ENCODE data around the gene P4HB.
"Not testable (repeated sequence)": the region's sequence is repeated elsewhere in the genome, so short reads cannot be mapped to it uniquely, and the experiment has no call there.

The P4HB gene

DNA sequence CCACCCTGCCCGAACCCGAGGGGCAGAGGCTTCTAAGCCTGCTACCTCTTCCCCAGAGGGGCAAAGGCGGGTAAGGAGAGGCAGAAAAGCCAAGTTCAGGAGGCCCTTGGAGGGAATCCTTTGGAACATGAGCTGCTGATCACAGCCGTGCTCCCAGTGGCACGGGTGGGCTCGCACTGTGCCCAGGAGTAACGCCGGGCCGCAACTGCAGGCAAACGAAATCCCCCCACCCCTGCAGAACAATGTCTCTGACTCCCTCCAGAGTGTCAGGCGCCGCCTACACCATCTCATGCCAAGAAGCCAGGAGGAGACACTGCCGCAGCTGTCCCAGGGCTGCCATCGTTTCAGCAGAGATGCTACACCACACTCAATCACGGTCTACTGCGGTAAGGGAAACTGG lies 8.9 kb downstream of the P4HB start:
- H3K9ac ChIP-seq (ENCODE audit: low read depth, low read length): no peak overlapping the region
- H3K9me3 ChIP-seq (ENCODE audit: control insufficient read depth, insufficient read depth, low read length): no peaks in the 10 kb centered on the region
- no peaks in the 10 kb centered on the region for H3K4me1 ChIP-seq (ENCODE audit: insufficient read depth, low read length)
- H3K36me3 ChIP-seq (ENCODE audit: insufficient read depth, low read length): peaks cover 53% of the 10 kb centered on the region

DNA sequence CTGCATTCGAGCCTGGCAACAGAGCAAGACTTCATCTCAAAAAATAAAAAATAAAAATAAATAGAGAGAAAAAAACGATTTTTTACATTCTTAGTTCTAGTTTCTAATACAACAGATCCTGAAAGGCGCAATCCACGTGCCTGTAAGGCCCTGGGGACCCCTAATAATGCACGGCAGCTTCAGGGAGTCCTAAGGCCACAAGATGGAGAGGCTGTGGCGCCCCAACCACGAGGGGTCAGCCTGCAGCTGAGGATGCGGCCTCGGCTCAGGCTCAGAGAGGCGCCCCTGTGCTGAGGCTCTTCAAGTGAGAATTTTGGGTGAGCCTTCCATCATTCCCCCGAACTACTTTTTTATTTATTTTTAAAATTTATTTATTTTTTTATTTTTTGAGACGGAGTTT lies 10.9 kb downstream of the P4HB start:
- H3K36me3 ChIP-seq (ENCODE audit: insufficient read depth, low read length): peaks cover 59% of the 10 kb centered on the region
- H3K9ac ChIP-seq (ENCODE audit: low read depth, low read length): no peak overlapping the region
- no peaks in the 10 kb centered on the region for H3K9me3 ChIP-seq (ENCODE audit: control insufficient read depth, insufficient read depth, low read length)
- no peaks in the 10 kb centered on the region for H3K4me1 ChIP-seq (ENCODE audit: insufficient read depth, low read length)

DNA sequence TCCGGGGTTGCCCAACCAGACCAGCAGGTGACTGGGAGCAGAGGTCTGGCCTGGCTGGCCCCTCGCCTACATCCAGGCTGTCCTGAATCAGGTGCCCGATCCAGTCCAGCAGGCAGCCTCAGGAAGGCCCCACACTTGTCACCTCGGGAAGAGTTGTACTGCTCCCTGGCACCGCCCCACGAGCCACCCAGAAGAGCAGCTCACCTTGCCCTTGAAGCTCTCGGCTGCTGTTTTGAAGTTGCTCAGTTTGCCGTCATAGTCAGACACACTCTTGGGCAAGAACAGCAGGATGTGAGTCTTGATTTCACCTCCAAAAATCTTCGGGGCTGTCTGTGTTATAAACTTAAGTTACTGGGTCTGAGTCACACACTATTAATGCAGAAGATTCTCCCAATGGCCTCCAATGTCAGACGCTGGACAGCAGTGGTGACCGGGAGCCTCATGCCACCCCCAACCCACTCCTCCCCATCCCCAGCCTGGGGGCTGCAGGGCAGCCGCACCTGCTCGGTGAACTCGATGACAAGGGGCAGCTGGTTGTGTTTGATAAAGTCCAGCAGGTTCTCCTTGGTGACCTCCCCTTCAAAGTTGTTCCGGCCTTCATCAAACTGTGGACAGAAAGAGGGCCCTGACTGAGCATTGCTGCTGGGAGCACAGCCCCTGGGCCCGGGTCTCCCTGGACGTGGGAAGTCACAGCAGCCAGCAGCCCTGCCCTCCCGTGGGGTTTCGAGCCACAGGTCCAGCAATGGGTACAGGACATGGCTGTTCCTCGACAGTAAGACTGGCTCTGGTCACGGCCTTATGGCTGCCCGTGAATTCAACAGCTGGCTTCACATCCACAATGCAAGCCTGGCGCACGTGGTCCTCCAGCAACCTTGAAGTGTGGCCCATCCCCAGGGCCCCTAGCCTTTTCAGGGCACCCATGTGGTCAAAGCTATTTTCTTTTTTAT lies 13.3 kb downstream of the P4HB start:
- Histone ChIP-seq H3K4me1 (ENCODE audit: insufficient read depth, low read length) (no peaks in the 10 kb centered on the region), H3K9me3 (ENCODE audit: control insufficient read depth, insufficient read depth, low read length) (no peaks in the 10 kb centered on the region), H3K36me3 (ENCODE audit: insufficient read depth, low read length) (peaks cover 49% of the 10 kb centered on the region), H3K9ac (ENCODE audit: low read depth, low read length) (no peak overlapping the region)

DNA sequence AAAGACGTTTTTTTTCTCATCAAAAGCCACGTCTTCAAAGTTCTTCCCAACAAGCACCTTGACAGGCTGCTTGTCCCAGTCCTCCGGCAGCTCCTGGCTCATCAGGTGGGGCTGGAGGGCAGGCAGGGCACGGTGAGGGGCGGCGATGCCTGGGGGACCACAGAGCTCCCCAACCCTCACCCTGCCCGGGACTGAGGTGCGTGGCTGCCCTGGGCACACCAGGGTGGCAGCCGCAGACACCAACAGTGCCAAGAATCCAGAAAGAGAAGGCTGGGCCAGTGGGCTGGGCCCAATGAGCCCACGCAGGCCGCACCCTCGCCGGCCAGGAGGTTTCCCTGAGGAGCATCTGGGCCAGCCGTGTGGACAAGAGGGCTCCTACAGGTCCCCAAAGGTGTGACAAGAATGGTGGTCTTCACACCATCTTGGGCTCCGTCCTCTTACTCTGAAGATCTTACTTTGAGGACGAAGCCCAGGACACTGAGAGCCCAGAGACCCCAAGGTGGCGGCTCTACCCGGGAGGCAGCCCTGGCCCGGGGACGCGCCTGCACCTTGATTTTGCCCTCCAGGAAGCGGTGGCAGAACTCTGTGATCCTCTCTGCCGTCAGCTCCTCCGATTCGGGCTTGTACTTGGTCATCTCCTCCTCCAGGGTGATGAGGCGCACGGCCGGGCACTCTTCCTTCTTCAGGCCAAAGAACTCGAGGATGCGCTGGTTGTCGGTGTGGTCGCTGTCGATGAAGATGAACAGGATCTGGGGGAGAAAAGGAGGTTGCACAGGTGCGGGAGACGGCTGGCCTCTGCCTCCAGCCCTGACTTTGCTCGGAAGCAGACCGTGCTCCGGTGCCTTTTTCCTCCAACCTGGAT lies 14.2 kb downstream of the P4HB start:
- Histone ChIP-seq H3K9ac (ENCODE audit: low read depth, low read length) (no peak overlapping the region), H3K4me1 (ENCODE audit: insufficient read depth, low read length) (no peaks in the 10 kb centered on the region), H3K9me3 (ENCODE audit: control insufficient read depth, insufficient read depth, low read length) (no peaks in the 10 kb centered on the region), H3K36me3 (ENCODE audit: insufficient read depth, low read length) (peaks cover 43% of the 10 kb centered on the region)

DNA sequence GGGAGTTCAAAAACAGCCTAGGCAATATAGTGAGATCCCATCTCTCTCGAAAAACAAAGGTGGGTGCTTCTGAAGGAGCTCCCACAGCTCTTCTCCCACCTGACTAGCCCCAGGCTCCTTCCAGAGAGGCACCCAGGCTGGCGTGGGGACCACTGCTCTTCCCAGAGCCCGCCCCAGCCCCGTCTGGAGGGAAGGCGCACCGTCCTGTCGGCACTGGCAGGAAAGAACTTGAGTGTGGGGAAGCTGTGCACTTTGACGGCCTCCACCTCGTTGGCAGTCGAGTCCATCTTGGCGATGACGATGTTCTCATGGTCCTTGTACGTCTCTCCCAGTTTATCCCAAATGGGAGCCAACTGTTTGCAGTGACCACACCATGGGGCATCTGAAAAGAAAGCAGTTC lies 15.0 kb downstream of the P4HB start:
- Histone ChIP-seq H3K9ac (ENCODE audit: low read depth, low read length) (no peak overlapping the region), H3K36me3 (ENCODE audit: insufficient read depth, low read length) (peaks cover 39% of the 10 kb centered on the region), H3K9me3 (ENCODE audit: control insufficient read depth, insufficient read depth, low read length) (no peaks in the 10 kb centered on the region), H3K4me1 (ENCODE audit: insufficient read depth, low read length) (no peaks in the 10 kb centered on the region; the same call in 1 of the 2 replicates)

DNA sequence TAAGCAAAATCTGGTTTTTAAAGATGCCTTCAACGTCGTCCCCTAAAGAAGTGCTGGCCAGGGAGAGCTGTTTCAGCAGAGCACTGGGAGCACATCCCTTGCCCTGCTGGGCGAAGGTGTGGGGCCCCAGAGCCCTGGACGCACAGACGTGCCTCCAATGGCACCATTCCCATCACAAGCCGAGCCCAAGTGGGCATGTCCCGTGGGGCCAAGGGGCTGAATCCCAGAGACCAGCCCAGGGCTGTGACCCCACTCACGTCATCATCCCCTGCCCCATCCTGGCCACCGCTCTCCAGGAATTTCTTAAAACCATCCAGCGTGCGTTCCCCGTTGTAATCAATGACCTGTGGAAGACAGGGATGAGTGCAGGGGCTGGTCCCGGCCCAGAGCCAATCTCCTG lies 15.4 kb downstream of the P4HB start:
- Histone ChIP-seq H3K9me3 (ENCODE audit: control insufficient read depth, insufficient read depth, low read length) (no peaks in the 10 kb centered on the region), H3K9ac (ENCODE audit: low read depth, low read length) (no peak overlapping the region), H3K36me3 (ENCODE audit: insufficient read depth, low read length) (peaks cover 38% of the 10 kb centered on the region), H3K4me1 (ENCODE audit: insufficient read depth, low read length) (no peaks in the 10 kb centered on the region; the same call in 1 of the 2 replicates)

DNA sequence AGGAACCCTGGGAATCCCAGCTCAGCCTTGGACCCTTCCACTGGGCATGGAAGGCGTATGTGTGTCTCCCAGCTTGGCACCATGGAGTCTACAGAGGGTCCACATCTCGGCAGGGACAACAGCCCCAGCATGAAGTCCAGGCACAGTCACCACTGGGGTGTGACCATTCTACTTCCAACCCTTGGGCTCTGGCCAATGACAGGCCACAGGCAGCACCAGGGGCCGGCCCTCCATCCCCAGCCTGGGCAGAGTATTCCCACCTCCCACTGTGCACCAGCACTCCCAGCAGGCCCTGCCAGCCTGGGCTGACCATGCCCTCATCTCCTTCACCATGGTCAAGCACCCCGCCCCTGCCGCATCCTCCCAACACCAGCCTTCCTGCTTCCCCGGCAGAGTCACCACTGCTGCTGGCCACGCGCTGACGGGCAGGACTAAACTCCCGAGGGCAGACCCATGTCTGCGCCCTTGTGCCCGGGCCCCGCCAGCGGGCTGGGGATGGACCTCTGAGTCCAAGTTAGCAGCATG lies 15.9 kb downstream of the P4HB start:
- H3K9ac ChIP-seq (ENCODE audit: low read depth, low read length): no peak overlapping the region
- no peaks in the 10 kb centered on the region for H3K9me3 ChIP-seq (ENCODE audit: control insufficient read depth, insufficient read depth, low read length)
- H3K36me3 ChIP-seq (ENCODE audit: insufficient read depth, low read length): peaks cover 38% of the 10 kb centered on the region
- no peaks in the 10 kb centered on the region; the same call in 1 of the 2 replicates for H3K4me1 ChIP-seq (ENCODE audit: insufficient read depth, low read length)

DNA sequence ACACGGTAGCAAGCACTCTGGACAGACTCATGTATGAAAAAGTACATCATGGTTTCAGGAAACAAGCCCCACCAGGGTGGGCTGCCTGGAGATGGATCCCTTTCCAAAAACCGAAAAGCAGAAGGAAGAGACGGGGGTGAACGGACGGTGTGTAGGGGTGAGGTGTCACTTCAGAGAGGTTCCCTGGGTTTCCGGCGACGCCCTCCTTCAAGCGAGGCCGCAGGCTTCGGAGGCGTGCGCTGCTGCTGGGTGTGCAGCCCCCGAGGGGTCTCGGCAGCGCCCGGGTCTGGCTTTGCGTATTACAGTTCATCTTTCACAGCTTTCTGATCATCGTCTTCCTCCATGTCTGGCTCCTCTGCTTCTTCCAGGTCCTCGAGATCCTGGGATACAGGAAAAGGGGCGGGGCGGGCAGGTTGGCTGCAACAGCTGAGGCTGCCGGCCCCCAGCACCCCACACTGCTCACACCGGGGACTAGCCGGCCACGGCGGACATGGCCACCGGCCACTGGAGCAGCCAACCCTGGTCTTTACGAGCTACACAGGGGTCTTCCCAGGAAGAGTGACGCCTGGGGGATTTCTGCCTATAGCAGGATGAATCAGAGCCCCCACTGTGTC lies 16.5 kb downstream of the P4HB start:
- no peaks in the 10 kb centered on the region for H3K9me3 ChIP-seq (ENCODE audit: control insufficient read depth, insufficient read depth, low read length)
- H3K36me3 ChIP-seq (ENCODE audit: insufficient read depth, low read length): peaks cover 38% of the 10 kb centered on the region
- H3K4me1 ChIP-seq (ENCODE audit: insufficient read depth, low read length): peaks cover 3% of the 10 kb centered on the region
- H3K9ac ChIP-seq (ENCODE audit: low read depth, low read length): no peak overlapping the region

DNA sequence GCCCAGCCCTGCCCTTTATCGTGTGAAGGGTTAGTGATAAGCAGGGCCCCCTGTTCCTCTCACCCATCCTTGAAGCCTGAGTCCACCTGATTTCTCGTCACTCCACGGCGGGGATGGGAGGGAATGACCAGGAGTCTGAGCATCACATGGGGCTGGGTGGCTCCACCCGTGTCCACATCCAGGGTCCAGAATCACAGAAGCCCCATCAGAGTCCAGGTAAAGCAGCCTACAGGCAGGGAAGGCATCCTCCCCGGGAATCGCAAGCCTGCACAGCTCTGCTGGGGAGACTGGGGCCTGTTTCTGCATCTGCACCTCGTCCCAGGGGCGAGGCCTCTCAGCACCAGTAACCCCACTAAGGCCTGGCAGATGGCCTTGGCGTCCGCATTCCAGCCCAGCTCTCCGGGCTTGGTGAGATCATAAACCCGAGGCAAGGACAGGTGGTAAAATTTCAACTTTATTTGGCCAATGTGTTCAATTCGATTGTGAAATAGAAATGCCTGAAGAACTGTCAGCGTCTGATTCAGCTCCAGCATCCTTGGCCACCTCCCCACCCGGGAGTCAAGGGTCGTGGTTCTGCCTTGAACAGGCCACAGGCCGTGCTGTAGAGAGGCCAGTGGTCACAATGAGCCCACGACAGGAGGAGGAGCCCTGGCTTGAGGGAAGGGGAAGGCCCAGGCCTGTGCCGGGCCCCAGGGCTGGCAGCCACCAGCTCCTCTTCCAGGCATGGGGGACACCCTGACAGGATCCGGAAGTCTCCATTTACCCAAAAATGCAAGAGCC lies 17.4 kb downstream of the P4HB start:
- peaks cover 3% of the 10 kb centered on the region for H3K4me1 ChIP-seq (ENCODE audit: insufficient read depth, low read length)
- H3K9me3 ChIP-seq (ENCODE audit: control insufficient read depth, insufficient read depth, low read length): no peaks in the 10 kb centered on the region
- peaks cover 38% of the 10 kb centered on the region for H3K36me3 ChIP-seq (ENCODE audit: insufficient read depth, low read length)
- no peak overlapping the region for H3K9ac ChIP-seq (ENCODE audit: low read depth, low read length)

DNA sequence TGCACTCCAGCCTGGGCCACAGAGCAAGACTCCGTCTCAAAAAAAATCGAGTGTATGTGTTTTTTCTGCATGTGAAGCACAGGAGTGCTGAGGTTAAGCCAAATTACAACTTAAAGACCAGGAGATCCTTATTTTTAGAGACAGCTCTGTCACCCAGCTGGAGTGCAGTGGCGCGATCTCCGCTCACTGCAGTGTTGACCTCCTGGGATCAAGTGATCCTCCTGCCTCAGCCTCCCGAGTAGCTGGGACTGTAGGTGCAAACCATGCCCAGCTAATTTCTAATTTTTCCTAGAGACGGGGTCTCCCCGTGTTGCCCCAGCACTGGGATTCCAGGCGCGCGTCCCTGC lies 18.0 kb downstream of the P4HB start:
- no peaks in the 10 kb centered on the region for H3K9me3 ChIP-seq (ENCODE audit: control insufficient read depth, insufficient read depth, low read length)
- H3K36me3 ChIP-seq (ENCODE audit: insufficient read depth, low read length): peaks cover 38% of the 10 kb centered on the region
- peaks cover 3% of the 10 kb centered on the region for H3K4me1 ChIP-seq (ENCODE audit: insufficient read depth, low read length)
- no peak overlapping the region for H3K9ac ChIP-seq (ENCODE audit: low read depth, low read length)

DNA sequence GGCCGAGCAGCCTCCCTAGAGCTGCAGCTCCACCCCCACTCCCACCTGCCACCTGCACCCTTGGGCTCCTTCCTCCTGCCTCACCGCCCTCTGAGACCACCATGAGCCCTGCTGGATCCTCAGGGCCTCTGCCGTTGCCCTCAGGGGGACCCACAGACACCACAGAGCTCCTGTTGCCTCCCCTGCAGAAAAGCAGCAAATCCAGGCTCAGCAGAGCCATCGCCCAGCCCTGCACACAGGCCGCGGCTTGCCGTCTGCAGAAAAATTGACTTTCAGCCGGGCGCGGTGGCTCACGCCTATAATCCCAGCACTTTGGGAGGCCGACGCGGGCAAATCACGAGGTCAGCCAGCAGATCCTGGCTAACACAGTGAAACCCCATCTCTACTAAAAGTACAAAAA lies 18.5 kb downstream of the P4HB start:
- H3K9me3 ChIP-seq (ENCODE audit: control insufficient read depth, insufficient read depth, low read length): no peaks in the 10 kb centered on the region
- H3K36me3 ChIP-seq (ENCODE audit: insufficient read depth, low read length): peaks cover 37% of the 10 kb centered on the region
- no peak overlapping the region for H3K9ac ChIP-seq (ENCODE audit: low read depth, low read length)
- H3K4me1 ChIP-seq (ENCODE audit: insufficient read depth, low read length): peaks cover 3% of the 10 kb centered on the region

DNA sequence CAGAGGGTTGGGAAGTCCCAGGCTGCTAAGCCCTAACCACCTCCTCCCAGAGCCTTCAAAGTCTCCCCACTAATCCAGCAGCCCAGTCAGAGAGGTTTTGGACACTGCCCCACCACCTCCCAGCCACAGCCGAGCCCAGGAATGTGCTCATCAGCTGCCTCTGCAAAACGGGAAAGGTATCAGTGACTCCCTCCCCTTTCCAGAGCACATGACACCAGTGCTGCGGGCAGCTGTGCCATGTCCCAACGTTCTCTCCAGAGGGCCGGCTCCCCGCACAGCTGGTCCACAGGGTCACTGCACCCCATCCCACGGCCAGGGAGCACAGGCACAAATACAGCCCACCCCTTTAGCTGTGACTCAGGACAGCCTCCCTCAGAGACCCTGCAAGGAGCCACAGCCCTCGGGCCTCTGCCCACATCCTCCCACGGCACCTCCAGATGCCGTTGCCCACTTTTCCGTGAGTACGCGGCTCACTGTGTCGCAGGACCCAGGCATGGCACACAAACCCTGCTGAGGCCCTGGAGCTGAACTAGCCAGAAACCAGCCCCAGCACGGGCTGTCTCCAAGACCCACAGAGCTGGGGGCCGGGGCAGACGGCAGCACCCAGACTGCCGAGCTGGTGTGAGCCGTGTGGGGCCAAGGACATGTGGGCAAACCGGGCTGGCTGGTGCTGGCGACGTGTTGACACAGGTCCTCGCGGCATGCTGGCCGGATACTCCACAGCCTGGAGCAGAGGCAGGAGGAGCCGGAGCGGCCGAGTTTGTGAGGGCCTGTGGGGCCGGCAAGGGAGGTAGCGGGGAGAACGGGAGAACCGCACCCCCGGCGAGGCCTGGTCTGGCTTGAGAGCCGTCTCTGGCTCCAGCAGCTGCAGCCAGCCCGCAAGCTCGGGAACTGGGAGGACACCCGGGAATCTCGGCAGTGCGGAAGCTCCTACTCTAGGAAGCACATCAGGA lies 19.2 kb downstream of the P4HB start:
- Histone ChIP-seq H3K36me3 (ENCODE audit: insufficient read depth, low read length) (peaks cover 29% of the 10 kb centered on the region), H3K9ac (ENCODE audit: low read depth, low read length) (no peak overlapping the region), H3K9me3 (ENCODE audit: control insufficient read depth, insufficient read depth, low read length) (no peaks in the 10 kb centered on the region), H3K4me1 (ENCODE audit: insufficient read depth, low read length) (peaks cover 3% of the 10 kb centered on the region)

DNA sequence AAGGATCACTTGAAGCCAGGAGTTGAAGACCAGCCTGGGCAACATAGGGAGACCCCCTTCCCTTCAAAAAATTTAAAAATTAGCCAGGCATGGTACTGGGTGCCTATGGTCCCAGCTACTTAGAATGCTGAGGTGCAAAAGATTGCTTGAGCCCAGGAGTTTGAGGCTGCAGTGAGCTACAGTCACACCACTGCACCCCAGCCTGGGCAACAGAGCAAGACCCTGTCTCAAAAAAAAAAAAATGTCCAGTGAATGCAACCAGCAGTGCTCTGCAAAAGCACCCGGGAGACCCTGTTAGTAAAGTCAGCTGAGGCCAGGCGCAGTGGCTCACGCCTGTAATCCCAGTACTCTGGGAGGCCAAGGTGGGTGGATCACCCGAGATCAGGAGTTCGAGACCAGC lies 20.3 kb downstream of the P4HB start:
- H3K36me3 ChIP-seq (ENCODE audit: insufficient read depth, low read length): peaks cover 19% of the 10 kb centered on the region
- H3K9ac ChIP-seq (ENCODE audit: low read depth, low read length); H3K9me3 ChIP-seq (ENCODE audit: control insufficient read depth, insufficient read depth, low read length); H3K4me1 ChIP-seq (ENCODE audit: insufficient read depth, low read length): not testable (repeated sequence)

All from ES-I3 (cell line).